ENCODE data around the gene KLF11. TPM values are rescaled to one million over a fixed set of nuclear protein-coding genes. Genes with fewer than 3 reads are reported as not detected.

Gene KLF11
- total and polyA plus RNA-seq, 2 donors (not counting 3 experiments of a cell fraction or from before 2014, with no cell fraction given), result 10.5 to 11.3 TPM

DNA sequence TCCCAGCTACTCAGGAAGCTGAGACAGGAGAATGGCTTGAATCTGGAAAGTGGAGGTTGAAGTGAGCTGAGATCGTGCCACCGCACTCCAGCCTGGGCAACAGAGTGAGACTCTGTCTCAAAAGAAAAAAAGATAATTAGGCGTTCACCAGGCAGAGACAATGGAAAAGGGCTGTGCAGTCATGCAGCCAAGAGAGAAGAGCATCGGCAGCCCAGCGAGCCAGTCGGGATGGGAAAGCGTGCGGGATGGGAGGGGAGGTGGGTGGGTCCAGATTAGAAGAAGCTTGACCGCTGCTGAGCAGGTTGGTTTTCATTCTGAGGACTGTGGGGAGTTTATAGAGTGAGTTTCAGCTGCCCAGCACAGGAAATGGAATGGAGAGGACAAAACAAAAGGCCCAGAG, 51.8 kb downstream of the KLF11 start:
- Histone ChIP-seq H3K4me3 (replicated peaks in 1 of 3; ENCODE audit: insufficient read depth in 1 of 3, low read depth in 1 of 3, low read length in 3 of 3) (no peak overlapping the region), H3K9me3 (replicated peaks; ENCODE audit: control insufficient read depth, insufficient read depth, low read length) (no peaks in the 10 kb centered on the region), H2AFZ (ENCODE audit: low read depth, low read length) (no peak overlapping the region), H3K9me1 (replicated peaks; ENCODE audit: control insufficient read depth, extremely low read depth, insufficient read depth, low read length) (no peaks in the 10 kb centered on the region), H3K79me2 (ENCODE audit: control insufficient read depth, insufficient read depth, low read length) (no peaks in the 10 kb centered on the region), H3K4me1 (ENCODE audit: control insufficient read depth, extremely low read depth, insufficient read depth, low read length) (no peaks in the 10 kb centered on the region), H4K20me1 (replicated peaks; ENCODE audit: control insufficient read depth, extremely low read depth, insufficient read depth, low read length) (no peaks in the 10 kb centered on the region), H3K36me3 (ENCODE audit: control insufficient read depth in 2 of 2, extremely low read depth in 1 of 2, insufficient read depth in 2 of 2, low read length in 2 of 2) (no peaks in the 10 kb centered on the region), H3K27me3 (ENCODE audit: control insufficient read depth in 2 of 2, insufficient read depth in 2 of 2, low read length in 2 of 2) (peaks cover 12 to 21% of the 10 kb centered on the region in 2 experiments), H3K27ac (ENCODE audit: insufficient read depth, low read depth, low read length) (no peak overlapping the region), H3K4me2 (ENCODE audit: insufficient read depth, low read length) (no peak overlapping the region), H3K9ac (replicated peaks; ENCODE audit: extremely low read depth, insufficient read depth, low read length) (no peak overlapping the region)
- ChIA-PET POLR2A (no interaction called here), CTCF (interaction anchor here (0.9 to 20.2 kb wide), 8 partner anchors 9 to 340 kb away, joined by 3 to 485 read pairs (median 15); partner anchors contain the start of gene CYS1)
- dilution Hi-C loops (cut with MboI; ENCODE audit: extremely low pct_ligation_motif_present, low sequenced_read_pairs), result no loop called here
- intact Hi-C loops (cut with micrococcal nuclease), result loop anchor here (5.0 kb wide), 1 partner anchor 283 kb away; no protein-coding TSS in a partner anchor
- DNase-seq (ENCODE audit: low read depth, low spot score), result no peak
- no peak for FAIRE-seq
- TF ChIP-seq, protein P1, sequence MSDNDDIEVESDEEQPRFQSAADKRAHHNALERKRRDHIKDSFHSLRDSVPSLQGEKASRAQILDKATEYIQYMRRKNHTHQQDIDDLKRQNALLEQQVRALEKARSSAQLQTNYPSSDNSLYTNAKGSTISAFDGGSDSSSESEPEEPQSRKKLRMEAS (IDR thresholded peaks at IDR 0.05; ENCODE audit: insufficient read depth, insufficient read length), result no peak
- TF ChIP-seq FOS (IDR thresholded peaks at IDR 0.05; ENCODE audit: borderline replicate concordance, insufficient read depth, low read length) (no peak), POLR2AphosphoS5 (IDR thresholded peaks at IDR 0.05; ENCODE audit: insufficient read depth, low read depth, low read length) (no peak), GATA2 (IDR thresholded peaks at IDR 0.05; ENCODE audit: insufficient read depth, insufficient read length, low read depth, low read length) (no peak)
- TF ChIP-seq, protein P2, sequence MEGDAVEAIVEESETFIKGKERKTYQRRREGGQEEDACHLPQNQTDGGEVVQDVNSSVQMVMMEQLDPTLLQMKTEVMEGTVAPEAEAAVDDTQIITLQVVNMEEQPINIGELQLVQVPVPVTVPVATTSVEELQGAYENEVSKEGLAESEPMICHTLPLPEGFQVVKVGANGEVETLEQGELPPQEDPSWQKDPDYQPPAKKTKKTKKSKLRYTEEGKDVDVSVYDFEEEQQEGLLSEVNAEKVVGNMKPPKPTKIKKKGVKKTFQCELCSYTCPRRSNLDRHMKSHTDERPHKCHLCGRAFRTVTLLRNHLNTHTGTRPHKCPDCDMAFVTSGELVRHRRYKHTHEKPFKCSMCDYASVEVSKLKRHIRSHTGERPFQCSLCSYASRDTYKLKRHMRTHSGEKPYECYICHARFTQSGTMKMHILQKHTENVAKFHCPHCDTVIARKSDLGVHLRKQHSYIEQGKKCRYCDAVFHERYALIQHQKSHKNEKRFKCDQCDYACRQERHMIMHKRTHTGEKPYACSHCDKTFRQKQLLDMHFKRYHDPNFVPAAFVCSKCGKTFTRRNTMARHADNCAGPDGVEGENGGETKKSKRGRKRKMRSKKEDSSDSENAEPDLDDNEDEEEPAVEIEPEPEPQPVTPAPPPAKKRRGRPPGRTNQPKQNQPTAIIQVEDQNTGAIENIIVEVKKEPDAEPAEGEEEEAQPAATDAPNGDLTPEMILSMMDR (IDR thresholded peaks at IDR 0.05; ENCODE audit: extremely low read depth in 1 of 2, insufficient read depth in 1 of 2, low read depth in 1 of 2, low read length in 2 of 2), result no peak
- BruUV-seq (replicated peaks), result no TSS peak

All from endothelial cell of umbilical vein (primary cell).